ENCODE results near the gene CCDC86. TPM values are rescaled to one million over a fixed set of nuclear protein-coding genes. Genes with fewer than 3 reads are reported as not detected.

The CCDC86 gene
- total and polyA plus RNA-seq, 9 of the 15 experiments (the other 6 are each of a cell fraction or from before 2014, with no cell fraction given): 4.6 to 102 (median 25.2) TPM

- TF ChIP-seq, protein P1, sequence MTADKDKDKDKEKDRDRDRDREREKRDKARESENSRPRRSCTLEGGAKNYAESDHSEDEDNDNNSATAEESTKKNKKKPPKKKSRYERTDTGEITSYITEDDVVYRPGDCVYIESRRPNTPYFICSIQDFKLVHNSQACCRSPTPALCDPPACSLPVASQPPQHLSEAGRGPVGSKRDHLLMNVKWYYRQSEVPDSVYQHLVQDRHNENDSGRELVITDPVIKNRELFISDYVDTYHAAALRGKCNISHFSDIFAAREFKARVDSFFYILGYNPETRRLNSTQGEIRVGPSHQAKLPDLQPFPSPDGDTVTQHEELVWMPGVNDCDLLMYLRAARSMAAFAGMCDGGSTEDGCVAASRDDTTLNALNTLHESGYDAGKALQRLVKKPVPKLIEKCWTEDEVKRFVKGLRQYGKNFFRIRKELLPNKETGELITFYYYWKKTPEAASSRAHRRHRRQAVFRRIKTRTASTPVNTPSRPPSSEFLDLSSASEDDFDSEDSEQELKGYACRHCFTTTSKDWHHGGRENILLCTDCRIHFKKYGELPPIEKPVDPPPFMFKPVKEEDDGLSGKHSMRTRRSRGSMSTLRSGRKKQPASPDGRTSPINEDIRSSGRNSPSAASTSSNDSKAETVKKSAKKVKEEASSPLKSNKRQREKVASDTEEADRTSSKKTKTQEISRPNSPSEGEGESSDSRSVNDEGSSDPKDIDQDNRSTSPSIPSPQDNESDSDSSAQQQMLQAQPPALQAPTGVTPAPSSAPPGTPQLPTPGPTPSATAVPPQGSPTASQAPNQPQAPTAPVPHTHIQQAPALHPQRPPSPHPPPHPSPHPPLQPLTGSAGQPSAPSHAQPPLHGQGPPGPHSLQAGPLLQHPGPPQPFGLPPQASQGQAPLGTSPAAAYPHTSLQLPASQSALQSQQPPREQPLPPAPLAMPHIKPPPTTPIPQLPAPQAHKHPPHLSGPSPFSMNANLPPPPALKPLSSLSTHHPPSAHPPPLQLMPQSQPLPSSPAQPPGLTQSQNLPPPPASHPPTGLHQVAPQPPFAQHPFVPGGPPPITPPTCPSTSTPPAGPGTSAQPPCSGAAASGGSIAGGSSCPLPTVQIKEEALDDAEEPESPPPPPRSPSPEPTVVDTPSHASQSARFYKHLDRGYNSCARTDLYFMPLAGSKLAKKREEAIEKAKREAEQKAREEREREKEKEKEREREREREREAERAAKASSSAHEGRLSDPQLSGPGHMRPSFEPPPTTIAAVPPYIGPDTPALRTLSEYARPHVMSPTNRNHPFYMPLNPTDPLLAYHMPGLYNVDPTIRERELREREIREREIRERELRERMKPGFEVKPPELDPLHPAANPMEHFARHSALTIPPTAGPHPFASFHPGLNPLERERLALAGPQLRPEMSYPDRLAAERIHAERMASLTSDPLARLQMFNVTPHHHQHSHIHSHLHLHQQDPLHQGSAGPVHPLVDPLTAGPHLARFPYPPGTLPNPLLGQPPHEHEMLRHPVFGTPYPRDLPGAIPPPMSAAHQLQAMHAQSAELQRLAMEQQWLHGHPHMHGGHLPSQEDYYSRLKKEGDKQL (CRISPR knock-in tag; IDR thresholded peaks at IDR 0.05; ENCODE audit: borderline replicate concordance): no peak
- TF ChIP-seq DACH1 (IDR thresholded peaks at IDR 0.05; ENCODE audit: partially characterized antibody): peak; percentile 48
- no peak for TF ChIP-seq KAT2B (IDR thresholded peaks at IDR 0.05; ENCODE audit: low read depth, low read length)
- no peak for TF ChIP-seq PYGO2 (tag; IDR thresholded peaks at IDR 0.05)
- TF ChIP-seq HNRNPK (IDR thresholded peaks at IDR 0.05; ENCODE audit: low read depth, low read length, poor library complexity, severe bottlenecking): no peak
- 0 out of 2 replicates have a peak, but pooled peaks have one; percentile 19 for TF ChIP-seq MYNN (IDR thresholded peaks at IDR 0.05)
- no peak for TF ChIP-seq MYNN (CRISPR knock-in tag; IDR thresholded peaks at IDR 0.05)
- TF ChIP-seq, protein P2, sequence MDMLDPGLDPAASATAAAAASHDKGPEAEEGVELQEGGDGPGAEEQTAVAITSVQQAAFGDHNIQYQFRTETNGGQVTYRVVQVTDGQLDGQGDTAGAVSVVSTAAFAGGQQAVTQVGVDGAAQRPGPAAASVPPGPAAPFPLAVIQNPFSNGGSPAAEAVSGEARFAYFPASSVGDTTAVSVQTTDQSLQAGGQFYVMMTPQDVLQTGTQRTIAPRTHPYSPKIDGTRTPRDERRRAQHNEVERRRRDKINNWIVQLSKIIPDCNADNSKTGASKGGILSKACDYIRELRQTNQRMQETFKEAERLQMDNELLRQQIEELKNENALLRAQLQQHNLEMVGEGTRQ (CRISPR knock-in tag; IDR thresholded peaks at IDR 0.05): peak; percentile 65
- TF ChIP-seq SAFB (IDR thresholded peaks at IDR 0.05; ENCODE audit: borderline replicate concordance, low read depth, low read length): no peak
- TF ChIP-seq STAG1 (CRISPR knock-in tag; IDR thresholded peaks at IDR 0.05; ENCODE audit: borderline replicate concordance): no peak
- no peak for TF ChIP-seq ILF3 (IDR thresholded peaks at IDR 0.05; ENCODE audit: borderline replicate concordance)
- no peak for TF ChIP-seq ZNF347 (CRISPR knock-in tag; IDR thresholded peaks at IDR 0.05; ENCODE audit: low read depth)
- peak; percentile 86; the same call in 1 of the 2 replicates for TF ChIP-seq SIN3B (IDR thresholded peaks at IDR 0.05; ENCODE audit: low read depth)
- peak; percentile 87; the same call in 1 of the 2 replicates for TF ChIP-seq CBFB (CRISPR knock-in tag; IDR thresholded peaks at IDR 0.05)
- no peak for TF ChIP-seq SMARCB1 (IDR thresholded peaks at IDR 0.05; ENCODE audit: insufficient read length, low read depth)
- peak; percentile 83 for TF ChIP-seq NEUROD1 (IDR thresholded peaks at IDR 0.05; ENCODE audit: borderline replicate concordance, low read depth, low read length, partially characterized antibody)
- no peak for TF ChIP-seq HMG20A (CRISPR knock-in tag; conservative IDR thresholded peaks at IDR 0.05)
- TF ChIP-seq, protein P3, sequence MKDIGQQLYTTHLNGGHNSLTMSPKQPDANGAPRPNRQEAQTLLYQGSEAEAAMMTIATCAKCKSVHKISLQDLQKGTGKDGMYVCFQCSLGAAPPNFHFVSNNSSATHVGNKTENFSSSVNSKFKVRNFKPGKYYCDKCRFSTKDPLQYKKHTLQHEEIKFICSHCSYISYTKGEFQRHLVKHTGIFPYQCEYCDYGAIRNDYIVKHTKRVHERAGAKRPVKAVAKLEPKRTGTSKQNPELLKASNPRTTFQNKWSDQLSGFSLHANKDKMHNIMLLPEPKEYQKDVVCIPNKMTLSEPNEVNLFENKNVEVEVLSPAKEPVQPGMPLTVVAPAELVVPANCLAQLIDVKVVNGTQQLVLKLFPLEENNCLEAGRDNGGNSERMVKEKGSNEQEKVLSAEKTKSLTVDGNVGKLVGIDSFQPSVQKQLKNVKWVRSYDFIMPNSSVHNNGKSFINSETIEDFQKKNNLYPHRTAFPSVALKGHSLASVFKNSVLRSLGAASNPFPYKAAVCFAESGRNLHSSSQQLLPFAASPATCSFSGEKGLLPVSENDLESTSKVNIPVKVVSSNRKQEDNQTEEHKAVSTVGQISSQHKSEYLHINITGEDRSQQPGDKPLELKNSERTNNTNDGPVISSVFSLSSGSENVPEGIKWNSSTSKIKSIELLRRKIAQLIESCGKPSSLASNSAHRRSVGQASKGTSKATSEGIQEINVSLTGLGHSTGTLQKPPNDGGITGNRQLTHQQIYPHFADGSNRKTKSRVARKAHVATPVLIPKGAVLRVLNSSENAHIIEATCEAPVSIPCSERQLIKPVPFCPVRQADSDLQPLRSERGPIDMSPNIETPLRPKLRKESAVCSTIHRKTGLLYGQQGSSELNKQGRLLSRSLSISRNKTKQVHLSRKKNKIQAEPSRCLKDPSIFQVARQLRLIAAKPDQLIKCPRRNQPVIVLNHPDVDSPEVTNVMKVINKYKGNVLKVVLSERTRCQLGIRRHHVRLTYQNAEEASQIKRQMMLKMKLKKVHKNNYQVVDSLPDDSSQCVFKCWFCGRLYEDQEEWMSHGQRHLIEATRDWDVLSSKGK (CRISPR knock-in tag; IDR thresholded peaks at IDR 0.05): no peak
Measured at GRCh38 chr11:60841797-60842667, at the start of gene CCDC86 (continued).
